Measurements from ENCODE around the gene FBXO9.

Gene FBXO9

GRCh38 chr6:53133961-53134360 is 68.8 kb downstream of the FBXO9 start:
- no peak for DNase-seq (ENCODE audit: low read depth, low spot score)

GRCh38 chr6:53134601-53135235 is 69.5 kb downstream of the FBXO9 start:
- DNase-seq (ENCODE audit: low read depth, low spot score): no peak

- DNase-seq (ENCODE audit: low read depth, low spot score): no peak
Observed at GRCh38 chr6:53136000-53136609, 70.9 kb downstream of the FBXO9 start.

- DNase-seq (ENCODE audit: low read depth, low spot score): no peak
Observed at GRCh38 chr6:53139841-53140413, 74.7 kb downstream of the FBXO9 start.

GRCh38 chr6:53142810-53143209 is 77.6 kb downstream of the FBXO9 start:
- DNase-seq (ENCODE audit: low read depth, low spot score): no peak

- DNase-seq (ENCODE audit: low read depth, low spot score): no peak
Observed at GRCh38 chr6:53143710-53144109, 78.5 kb downstream of the FBXO9 start.

- DNase-seq (ENCODE audit: low read depth, low spot score): no peak
Observed at GRCh38 chr6:53144802-53145201, 79.6 kb downstream of the FBXO9 start.

- DNase-seq (ENCODE audit: low read depth, low spot score): no peak
Observed at GRCh38 chr6:53148684-53149083, 83.5 kb downstream of the FBXO9 start, which contains the start of gene GCM1. Gene GCM1, minus strand, starts transcription at chr6:53148841. Its CDS starts 3,209 bp downstream, at chr6:53145632.
